Lower lobe of right lung (tissue), 2 donors: ENCODE data around the gene SLC51A. TPM values are rescaled to one million over a fixed set of nuclear protein-coding genes. Genes with fewer than 3 reads are reported as not detected.

Experiments
- ATAC-seq, 2 donors: fragments of 200-7000 bp; cut with Tn5 transposase; one replicate each; pipeline ENCODE4 v1.9.1; 2020 to 2022; ENCODE audit warnings: mild to moderate bottlenecking in 2 of 2, moderate library complexity in 2 of 2
- DNase-seq: peaks from one replicate; pipeline ENCODE4 v3.0.0-alpha.2; 2020
- H3K27ac ChIP-seq: fragments of 200-600 bp; one replicate; pipeline ENCODE4 v1.8.0; 2022
- H3K27me3 ChIP-seq: fragments of 200-600 bp; one replicate; pipeline ENCODE4 v1.8.0; 2022; ENCODE audit warnings: low read depth
- H3K36me3 ChIP-seq: fragments of 200-600 bp; one replicate; pipeline ENCODE4 v1.8.0; 2022; ENCODE audit warnings: mild to moderate bottlenecking
- H3K4me1 ChIP-seq: fragments of 200-600 bp; one replicate; pipeline ENCODE4 v1.8.0; 2022
- H3K4me3 ChIP-seq: fragments of 200-600 bp; one replicate; pipeline ENCODE4 v1.8.0; 2022; ENCODE audit warnings: mild to moderate bottlenecking
- H3K9me3 ChIP-seq: fragments of 200-600 bp; one replicate; pipeline ENCODE4 v1.8.0; 2022
- intact Hi-C: fragments of 100-400 bp; cut with DNase I; formaldehyde crosslinking; loops from one replicate; pipeline ENCODE4 v1.11.0; 2022
- total RNA-seq: library from RNA; stranded (reverse); fragmentation: NEBNext Ultra II Directional; extraction: Animal tissue kit (Norgen Biotek cat#: 25700); gene quantifications from one replicate; pipeline ENCODE4 v1.2.1, GENCODE V29; 2021
- TF ChIP-seq, protein P1 (sequence below): fragments of 200-600 bp; IDR thresholded peaks from one replicate; pipeline ENCODE4 v1.8.0; 2022; ENCODE audit warnings: antibody characterized with exemption, mild to moderate bottlenecking
- donor health status: DM: no; HTN: yes; CAD: no; lungs with severe emphysema.

SLC51A gene
- total RNA-seq, 1 donor from 2014 or later, result 1.3 TPM

GRCh38 chr3:196186651-196187573 is 29.4 kb upstream of the SLC51A start:
- Histone ChIP-seq H3K36me3 (no peaks in the 10 kb centered on the region), H3K9me3 (no peaks in the 10 kb centered on the region), H3K27me3 (no peaks in the 10 kb centered on the region), H3K4me1 (no peaks in the 10 kb centered on the region), H3K27ac (no peak overlapping the region), H3K4me3 (no peak overlapping the region)
- intact Hi-C loops, result no loop called here
- TF ChIP-seq, protein P1, sequence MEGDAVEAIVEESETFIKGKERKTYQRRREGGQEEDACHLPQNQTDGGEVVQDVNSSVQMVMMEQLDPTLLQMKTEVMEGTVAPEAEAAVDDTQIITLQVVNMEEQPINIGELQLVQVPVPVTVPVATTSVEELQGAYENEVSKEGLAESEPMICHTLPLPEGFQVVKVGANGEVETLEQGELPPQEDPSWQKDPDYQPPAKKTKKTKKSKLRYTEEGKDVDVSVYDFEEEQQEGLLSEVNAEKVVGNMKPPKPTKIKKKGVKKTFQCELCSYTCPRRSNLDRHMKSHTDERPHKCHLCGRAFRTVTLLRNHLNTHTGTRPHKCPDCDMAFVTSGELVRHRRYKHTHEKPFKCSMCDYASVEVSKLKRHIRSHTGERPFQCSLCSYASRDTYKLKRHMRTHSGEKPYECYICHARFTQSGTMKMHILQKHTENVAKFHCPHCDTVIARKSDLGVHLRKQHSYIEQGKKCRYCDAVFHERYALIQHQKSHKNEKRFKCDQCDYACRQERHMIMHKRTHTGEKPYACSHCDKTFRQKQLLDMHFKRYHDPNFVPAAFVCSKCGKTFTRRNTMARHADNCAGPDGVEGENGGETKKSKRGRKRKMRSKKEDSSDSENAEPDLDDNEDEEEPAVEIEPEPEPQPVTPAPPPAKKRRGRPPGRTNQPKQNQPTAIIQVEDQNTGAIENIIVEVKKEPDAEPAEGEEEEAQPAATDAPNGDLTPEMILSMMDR, result no peak
- no peak for DNase-seq
- ATAC-seq, result no peak

DNA sequence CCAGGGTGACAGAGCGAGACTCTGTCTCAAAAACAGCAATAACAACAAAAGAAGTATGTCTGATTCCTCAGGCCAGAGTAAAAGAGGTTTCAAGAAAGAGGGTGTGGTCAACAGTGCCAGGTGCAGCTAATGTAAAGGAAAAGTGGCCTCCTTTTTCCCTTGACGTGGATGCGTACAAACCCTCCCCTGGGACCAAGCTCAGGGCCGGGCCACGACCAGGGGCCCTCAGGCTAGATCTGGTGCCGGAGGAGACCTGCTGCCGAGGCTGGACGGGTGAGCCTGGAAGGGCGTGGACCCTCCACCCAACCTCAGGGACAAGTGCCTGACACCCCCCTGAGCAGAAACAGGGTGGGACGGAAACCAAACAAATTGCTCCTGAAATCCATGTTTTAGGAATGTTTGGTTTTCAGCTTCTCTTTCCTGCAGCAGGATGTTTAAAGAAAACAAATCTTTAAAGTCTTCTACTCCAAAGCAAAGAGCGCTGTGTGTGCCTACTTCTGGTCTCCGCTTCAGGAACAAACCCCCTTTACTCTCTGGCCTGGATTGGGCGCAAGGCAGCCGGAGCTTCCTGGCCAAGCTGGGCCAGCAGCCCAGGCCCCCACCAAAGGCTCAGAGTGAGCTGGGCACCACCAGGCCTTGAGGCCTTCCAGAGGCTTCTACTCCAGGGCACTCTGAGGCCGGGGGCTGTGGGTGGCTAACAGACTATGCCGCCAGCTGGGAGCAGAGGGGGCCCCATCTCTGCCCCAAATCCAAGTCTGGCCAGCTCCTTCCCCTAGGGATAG is 26.6 kb upstream of the SLC51A start:
- no peak overlapping the region for H3K27ac ChIP-seq
- H3K4me3 ChIP-seq, result no peak overlapping the region
- no peaks in the 10 kb centered on the region for H3K9me3 ChIP-seq
- DNase-seq (no peak), ATAC-seq (no peak)
- TF ChIP-seq, protein P1, result no peak
- H3K27me3 ChIP-seq, result no peaks in the 10 kb centered on the region
- H3K36me3 ChIP-seq, result no peaks in the 10 kb centered on the region
- peaks cover 25% of the 10 kb centered on the region for H3K4me1 ChIP-seq
- intact Hi-C loops, result no loop called here

- peak; percentile 68 for DNase-seq
- TF ChIP-seq, protein P1, result no peak
- no peak overlapping the region for H3K4me3 ChIP-seq
- H3K4me1 ChIP-seq, result peaks cover 27% of the 10 kb centered on the region
- no peaks in the 10 kb centered on the region for H3K36me3 ChIP-seq
- H3K9me3 ChIP-seq, result no peaks in the 10 kb centered on the region
- ATAC-seq, result peak; percentile 34 to 58
- no peaks in the 10 kb centered on the region for H3K27me3 ChIP-seq
- H3K27ac ChIP-seq, result peak overlapping the region; percentile 83
- intact Hi-C loops, result no loop called here
Observed at GRCh38 chr3:196192036-196192523, 24.3 kb upstream of the SLC51A start.

DNA sequence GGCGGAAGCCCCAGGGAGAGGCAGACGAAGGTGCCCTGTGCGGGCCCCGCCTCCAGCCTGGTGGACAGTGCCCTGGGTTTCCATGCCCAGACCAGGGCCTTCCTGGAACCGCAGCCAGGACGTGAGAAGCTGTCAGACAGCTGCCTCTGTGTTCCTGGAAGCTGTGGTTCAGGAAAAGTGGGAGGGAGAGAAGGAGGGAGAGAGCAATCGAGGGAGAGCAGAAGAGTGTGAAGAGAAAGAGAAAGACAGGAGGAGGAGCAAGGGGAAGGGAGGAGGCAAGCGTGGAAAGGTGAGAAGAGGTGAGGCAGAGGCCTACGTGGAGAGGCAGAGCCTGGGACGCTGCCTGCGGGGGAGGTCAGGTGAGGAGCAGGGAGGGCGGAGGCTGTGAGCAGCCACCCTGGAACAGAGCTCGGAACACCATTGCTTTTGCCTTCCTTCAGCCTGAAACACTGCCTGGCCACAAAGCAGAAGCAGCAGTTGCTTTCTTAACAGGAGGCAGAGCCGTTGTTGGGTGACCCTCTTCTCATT is 23.7 kb upstream of the SLC51A start:
- Histone ChIP-seq H3K27me3 (no peaks in the 10 kb centered on the region), H3K4me3 (no peak overlapping the region), H3K36me3 (no peaks in the 10 kb centered on the region), H3K9me3 (no peaks in the 10 kb centered on the region), H3K4me1 (peaks cover 27% of the 10 kb centered on the region), H3K27ac (peak overlapping the region; percentile 83)
- no peak for DNase-seq
- peak; percentile 16 to 31 for ATAC-seq
- intact Hi-C loops, result no loop called here
- TF ChIP-seq, protein P1, result no peak

GRCh38 chr3:196193133-196193735 is 23.1 kb upstream of the SLC51A start:
- H3K27me3 ChIP-seq, result no peaks in the 10 kb centered on the region
- no peaks in the 10 kb centered on the region for H3K9me3 ChIP-seq
- no peaks in the 10 kb centered on the region for H3K36me3 ChIP-seq
- DNase-seq (no peak), ATAC-seq (peak; percentile 1 to 15)
- no peak overlapping the region for H3K4me3 ChIP-seq
- intact Hi-C loops, result no loop called here
- H3K4me1 ChIP-seq, result peaks cover 27% of the 10 kb centered on the region
- H3K27ac ChIP-seq, result peak overlapping the region; percentile 83
- TF ChIP-seq, protein P1, result no peak
